NCI-H2196 treated with DMSO at 0.1 percent for 48 hours (cell line): Measurements from ENCODE around the gene SORBS1.
A peak's percentile ranks its signal among the peaks of the same experiment; 100 is the strongest.

Experiments used
- DNase-seq: peaks from one replicate; lab custom pipeline; 2025; ENCODE audit not compliant: unreplicated experiment; lab: John Stamatoyannopoulos, UW

SORBS1 gene

GRCh38 chr10:95303950-95304349, 257.2 kb downstream of the SORBS1 start:
- no peak for DNase-seq

DNA sequence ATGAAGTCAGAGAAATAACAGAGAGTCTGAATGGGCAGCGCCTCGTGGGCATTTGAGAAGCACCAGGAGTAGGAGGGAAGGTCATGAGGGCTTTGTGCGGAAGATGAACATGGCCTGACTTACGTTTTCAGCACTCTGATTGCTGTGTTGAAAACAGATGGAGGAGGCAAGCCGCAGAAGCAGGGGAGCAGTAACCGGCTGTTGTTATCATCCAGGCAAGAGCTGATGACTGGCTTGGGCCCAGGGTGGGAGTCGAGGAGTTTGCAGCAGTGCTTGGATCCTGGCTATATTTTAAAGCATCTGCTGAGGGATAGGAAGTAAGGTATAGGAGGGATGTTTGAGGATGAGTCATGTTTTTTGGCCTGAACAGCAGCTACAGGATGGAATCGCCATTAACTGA, 257.6 kb downstream of the SORBS1 start:
- no peak for DNase-seq

DNA sequence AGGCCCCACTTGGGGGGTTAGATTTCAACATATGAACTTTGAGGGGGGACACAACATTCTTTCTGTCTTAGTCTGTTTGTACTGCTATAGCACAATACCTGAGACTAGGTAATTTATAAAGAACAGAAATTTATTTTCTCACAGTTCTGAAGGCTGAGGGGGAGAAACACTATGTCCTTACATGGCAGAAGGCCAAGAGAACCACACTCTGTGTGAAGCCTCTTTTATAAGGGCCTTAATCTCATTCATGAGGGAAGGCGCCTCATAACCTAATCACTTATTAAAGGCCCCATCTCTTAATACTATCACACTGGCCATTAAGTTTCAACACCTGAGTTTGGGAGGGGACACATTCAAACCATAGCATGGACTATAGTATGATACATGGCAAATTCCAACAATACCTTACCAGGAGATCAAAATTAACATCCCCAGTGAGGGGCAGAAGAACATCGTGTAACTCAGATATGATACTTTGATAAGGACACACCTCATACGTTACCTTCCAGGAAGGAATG, 261.1 kb downstream of the SORBS1 start:
- DNase-seq: no peak

- DNase-seq: no peak
Observed at GRCh38 chr10:95297402-95297801, 263.8 kb downstream of the SORBS1 start.

DNA sequence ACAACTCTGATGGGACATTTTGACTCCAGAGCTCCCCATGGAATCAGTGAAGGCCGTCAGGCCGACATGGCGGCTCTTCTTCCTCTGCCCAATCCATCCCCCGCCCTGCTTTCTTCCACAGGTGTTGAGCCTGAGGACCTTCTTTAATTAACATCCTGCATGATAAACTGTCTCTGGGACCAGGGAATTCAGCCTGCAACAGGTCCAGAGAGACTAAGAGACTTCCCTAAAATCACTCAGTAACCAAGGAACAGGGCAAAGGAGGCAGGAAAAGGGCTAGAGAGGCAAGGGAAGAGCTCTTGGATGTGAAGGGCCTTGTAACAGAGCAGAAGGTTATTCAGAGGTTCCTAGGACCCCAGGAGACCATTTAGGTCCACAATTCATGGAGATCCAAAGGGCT, 264.4 kb downstream of the SORBS1 start:
- DNase-seq: no peak

DNA sequence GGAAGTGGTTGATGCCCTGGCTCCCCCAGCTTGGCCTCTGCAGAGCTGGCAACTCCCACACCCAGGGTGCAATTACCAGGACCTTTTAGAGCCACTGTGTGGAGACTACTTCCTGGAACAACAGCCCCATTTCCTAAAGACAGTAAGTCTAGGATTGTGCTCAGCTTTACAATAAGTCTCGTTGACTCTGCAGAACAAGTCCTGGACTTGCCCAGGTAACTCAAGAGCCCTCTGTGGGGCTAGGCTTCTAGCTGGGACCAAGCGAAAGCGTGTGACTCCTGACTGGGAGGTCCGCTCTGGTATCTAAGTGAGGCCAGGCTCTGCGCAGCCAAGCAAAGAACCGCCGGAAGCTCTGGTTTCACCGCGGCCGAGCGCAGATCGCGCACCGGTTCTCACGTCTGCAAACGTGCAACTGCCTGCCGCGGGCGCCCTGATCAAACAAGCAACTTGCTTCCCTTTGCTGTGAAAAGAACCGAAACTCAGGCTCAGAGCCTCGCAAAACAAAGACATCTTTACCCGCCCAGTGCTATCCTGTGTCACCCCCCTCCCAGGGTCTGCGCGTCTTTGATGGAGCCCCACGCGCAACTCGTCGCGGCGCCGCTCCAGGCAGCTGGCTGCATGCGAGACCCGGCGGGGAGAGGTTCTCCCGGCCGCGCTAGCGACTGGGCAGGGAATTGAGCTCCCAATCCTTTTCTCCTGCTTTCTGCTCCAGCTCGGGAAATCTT, 266.0 kb downstream of the SORBS1 start:
- peak; percentile 65 for DNase-seq

DNA sequence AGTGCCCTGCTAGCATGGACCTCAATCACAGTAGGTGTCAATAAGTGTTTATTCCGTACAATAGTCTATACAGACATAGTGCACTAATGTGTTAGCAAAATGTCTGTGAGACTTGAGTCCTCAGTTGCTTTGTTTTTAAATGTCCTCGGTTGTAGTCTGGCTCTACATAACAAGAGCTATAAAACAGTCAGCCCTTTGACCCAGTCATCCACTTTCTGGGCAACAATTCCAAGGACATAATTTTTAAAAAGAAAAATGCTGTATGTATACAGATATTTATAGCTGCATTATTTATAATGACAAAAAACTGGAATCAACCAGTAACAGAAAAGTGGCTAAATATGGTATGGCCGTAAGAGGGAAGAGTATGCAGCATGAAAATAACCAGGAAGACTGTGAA, 267.5 kb downstream of the SORBS1 start:
- no peak for DNase-seq

DNA sequence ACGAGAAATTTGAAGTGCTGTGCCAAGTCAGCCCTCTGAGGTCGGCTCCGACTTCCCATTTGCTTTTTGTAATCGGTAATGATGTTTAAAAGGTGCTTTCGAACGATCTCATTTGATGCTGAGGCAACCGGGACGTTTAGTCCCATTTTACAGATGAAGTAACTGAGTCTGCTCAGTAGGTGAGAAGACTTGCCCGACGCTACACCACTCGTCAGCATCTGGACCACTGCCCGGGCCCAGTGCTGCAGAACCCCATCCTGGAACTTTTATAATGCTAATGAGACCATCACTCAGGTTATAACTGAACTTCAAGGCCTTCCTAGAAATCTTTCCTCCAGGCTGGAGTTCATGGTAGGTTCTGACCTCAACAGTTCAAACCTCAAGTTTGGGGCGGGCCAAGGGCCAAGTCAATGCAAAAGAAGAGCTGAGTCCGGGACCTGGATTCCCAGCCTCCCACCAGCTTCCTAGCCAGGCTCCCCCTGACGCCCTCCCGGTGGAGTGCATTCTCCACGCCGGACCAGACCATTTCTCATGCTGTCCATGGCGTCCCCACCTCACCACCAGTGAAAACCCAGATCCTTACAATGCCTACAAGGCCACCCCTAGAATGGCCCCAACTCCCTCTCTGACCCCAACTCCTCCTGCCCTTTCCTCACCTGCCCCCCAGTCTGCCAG, 269.7 kb downstream of the SORBS1 start:
- DNase-seq: no peak

GRCh38 chr10:95290461-95291364, 270.5 kb downstream of the SORBS1 start, which contains the start of gene PDLIM1:
Gene PDLIM1 (minus strand): TSS chr10:95291003. CDS start chr10:95290915, 88 bp downstream.
- DNase-seq: peak; percentile 33

GRCh38 chr10:95289921-95290421, 271.2 kb downstream of the SORBS1 start:
- no peak for DNase-seq

DNA sequence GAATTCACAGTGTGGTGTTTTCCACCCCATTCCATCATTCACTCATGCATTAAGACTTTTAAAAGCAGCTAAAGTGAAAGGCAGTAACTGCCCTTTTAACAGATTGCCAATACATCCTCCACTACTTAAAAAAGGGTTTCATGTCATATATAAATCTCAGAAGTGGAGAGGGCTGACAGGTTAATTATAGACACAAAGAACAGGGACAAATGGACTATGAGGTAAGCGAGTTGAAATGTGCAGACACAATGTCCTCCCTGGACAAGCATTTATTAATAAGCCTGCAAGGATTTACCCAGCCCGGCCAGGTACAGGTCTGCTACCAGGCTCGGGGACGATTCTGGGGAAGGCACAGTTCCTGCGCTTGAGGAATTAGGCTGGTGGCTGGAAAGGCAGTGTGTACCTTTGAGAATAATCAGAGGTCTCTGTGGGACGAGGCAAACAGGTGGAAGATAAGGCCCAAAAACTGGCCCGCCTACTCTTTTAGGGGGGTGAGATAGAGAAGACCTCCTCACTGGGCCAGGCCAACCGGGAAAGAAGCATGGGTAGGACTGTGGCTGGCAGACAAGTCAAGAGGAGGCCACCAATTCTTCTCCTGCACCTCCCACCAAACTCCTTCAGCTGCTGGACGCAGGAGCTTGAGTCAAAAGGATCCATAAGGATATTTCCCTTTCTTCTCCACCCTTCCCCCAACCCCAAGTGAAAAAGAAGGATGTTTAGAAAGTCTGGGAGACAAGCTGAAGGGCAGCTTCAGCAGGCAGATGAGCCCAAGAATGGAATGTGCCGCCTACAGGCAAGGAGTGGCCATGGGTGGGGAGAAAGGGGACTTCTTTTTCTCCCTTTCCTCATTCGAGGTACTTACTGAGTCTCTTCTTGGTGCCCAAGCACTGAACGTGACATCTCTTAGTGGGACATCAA, 271.9 kb downstream of the SORBS1 start:
- DNase-seq: no peak

DNA sequence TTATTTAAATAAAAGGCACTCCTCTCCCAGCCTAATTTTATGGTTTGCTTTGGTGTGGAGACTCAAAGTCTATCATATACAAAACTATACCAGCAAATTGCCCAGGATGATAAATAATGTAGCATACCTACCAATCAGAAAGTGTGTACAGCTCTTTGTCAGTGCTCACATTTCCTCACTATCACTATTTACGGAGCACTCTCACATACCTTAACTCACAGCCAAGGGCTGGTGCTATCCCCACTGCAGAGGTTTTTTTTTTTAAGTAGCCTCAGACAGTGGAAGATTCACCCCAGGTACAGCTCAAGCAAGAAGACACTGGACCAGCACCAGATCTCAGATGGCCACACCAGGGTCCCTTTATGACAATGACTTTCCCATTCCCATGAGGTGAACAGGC, 272.9 kb downstream of the SORBS1 start:
- DNase-seq: no peak

DNA sequence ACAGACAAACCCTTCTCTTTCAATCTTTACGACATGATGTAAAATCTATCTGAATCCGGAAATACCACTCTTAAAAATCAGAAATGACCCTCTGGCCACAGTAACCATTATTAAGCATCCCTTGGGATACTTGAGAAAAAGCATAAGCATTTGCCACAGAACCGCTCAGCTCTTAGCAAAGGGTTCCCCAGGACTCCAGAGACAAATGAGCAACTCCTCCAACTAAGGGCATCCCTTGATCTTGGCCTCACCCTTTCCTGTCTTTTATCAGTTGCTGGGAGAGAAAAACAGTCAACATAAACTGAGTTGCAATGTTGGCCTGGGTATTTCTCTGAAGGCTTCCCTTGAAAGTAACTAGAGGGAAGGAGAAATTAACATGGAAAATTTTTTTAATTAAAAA, 273.9 kb downstream of the SORBS1 start:
- DNase-seq: no peak

- no peak for DNase-seq
Observed at GRCh38 chr10:95286707-95287106, 274.5 kb downstream of the SORBS1 start.

DNA sequence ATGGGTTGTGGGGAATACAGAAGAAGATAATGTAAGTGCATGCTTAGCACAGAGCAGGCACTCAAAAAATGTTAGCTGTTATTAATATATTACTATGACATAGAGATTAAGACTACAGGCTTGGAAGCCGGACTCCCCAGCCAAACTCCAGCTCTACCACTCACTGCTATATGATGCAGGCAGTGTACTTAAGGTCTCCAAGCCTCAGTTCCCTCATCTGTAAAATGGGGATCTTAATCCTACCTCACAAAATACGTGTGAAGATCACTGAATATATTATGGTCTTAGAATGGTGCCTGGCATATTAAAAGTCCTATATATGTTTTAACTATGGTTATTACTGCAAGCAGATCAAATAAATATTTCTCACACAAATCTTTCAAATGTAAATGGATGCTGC, 275.6 kb downstream of the SORBS1 start:
- DNase-seq: no peak

- DNase-seq: no peak
Observed at GRCh38 chr10:95284807-95285206, 276.4 kb downstream of the SORBS1 start.

- no peak for DNase-seq
Observed at GRCh38 chr10:95282107-95282506, 279.1 kb downstream of the SORBS1 start.

DNA sequence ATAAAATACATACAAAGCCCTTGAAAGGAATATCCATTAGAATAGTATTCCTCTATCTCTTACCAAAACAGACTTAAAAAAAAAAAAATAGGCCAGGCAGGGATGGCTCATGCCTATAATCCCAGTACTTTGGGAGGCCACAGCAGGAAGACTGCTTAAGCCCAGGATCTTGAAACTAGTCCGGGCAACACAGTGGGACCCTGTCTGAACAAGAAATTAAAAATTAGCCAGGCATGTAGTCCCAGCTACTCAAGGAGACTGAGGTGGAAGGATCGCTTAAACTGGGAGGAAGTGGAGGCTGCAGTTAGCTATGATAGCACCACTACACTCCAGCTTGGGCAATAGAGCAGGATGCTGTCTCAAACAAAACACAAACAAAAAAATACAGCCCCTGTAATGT, 280.0 kb downstream of the SORBS1 start:
- no peak for DNase-seq

DNA sequence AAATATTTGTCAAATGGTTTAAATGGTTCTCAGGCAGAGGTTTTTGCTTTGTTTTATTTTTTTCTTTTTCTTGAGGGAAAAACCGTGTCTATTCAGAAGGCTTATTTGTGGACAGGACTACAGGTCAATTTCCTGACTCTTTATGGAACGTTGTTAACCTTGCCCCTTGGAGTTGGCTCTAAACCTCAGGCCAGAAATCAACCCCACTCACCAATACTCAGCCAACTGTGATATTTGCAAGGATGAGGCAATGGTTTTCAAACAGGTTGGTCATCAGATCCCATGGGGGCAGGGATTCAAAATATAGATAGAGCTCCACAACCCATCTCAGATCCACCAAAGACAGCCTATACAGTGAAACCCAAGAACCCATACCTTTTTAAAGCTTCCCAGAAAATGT, 280.5 kb downstream of the SORBS1 start:
- no peak for DNase-seq
